MM.1S (cell line): ENCODE results near the gene ZNF568.

Experiments
- DNase-seq: peaks from one replicate; pipeline ENCODE4 v3.0.0-alpha.2; 2015
- H2AFZ ChIP-seq: fragments of 300-600 bp; sonication (generic); 2 replicates; pipeline ENCODE4 v1.6.0; 2016; ENCODE audit warnings: antibody characterized with exemption, low read length
- H3F3A ChIP-seq: fragments of 300-600 bp; sonication (generic); 2 replicates; pipeline ENCODE4 v1.6.1; 2016; ENCODE audit warnings: mild to moderate bottlenecking, antibody characterized with exemption, low read length, moderate library complexity, mixed read lengths; ENCODE audit not compliant: insufficient read depth
- H3K27ac ChIP-seq: fragments of 300-600 bp; sonication (generic); 2 replicates; pipeline ENCODE4 v1.5.1; 2016; ENCODE audit warnings: mild to moderate bottlenecking, low read length
- H3K27me3 ChIP-seq: fragments of 300-600 bp; sonication (generic); replicated peaks from 2 replicates; pipeline ENCODE4 v1.6.0; 2016; ENCODE audit warnings: low read length; ENCODE audit not compliant: insufficient read depth
- H3K36me3 ChIP-seq: fragments of 300-600 bp; sonication (generic); replicated peaks from 2 replicates; pipeline ENCODE4 v1.6.1; 2016; ENCODE audit warnings: mild to moderate bottlenecking, low read length, mixed read lengths; ENCODE audit not compliant: insufficient read depth
- H3K4me1 ChIP-seq: fragments of 300-600 bp; sonication (generic); 2 replicates; pipeline ENCODE4 v1.6.1; 2016; ENCODE audit warnings: low read length, mixed read lengths
- H3K4me2 ChIP-seq: fragments of 300-600 bp; sonication (generic); 2 replicates; pipeline ENCODE4 v1.6.0; 2016; ENCODE audit warnings: low read depth, low read length
- H3K4me3 ChIP-seq: fragments of 300-600 bp; sonication (generic); 2 replicates; pipeline ENCODE4 v1.5.1; 2016; ENCODE audit warnings: low read length, mixed read lengths
- H3K79me2 ChIP-seq: fragments of 300-600 bp; sonication (generic); 2 replicates; pipeline ENCODE4 v1.6.1; 2016; ENCODE audit warnings: mixed run types, low read length, mixed read lengths
- H3K9ac ChIP-seq: fragments of 300-600 bp; sonication (generic); 2 replicates; pipeline ENCODE4 v1.6.1; 2016; ENCODE audit warnings: low read length, mixed read lengths
- H3K9me2 ChIP-seq: fragments of 300-600 bp; sonication (generic); replicated peaks from 2 replicates; pipeline ENCODE4 v1.6.1; 2016; ENCODE audit warnings: mild to moderate bottlenecking, low read length, mixed read lengths; ENCODE audit not compliant: insufficient read depth
- H3K9me3 ChIP-seq: fragments of 300-600 bp; sonication (generic); replicated peaks from 2 replicates; pipeline ENCODE4 v1.6.1; 2016; ENCODE audit warnings: mild to moderate bottlenecking, low read length, mixed read lengths; ENCODE audit not compliant: insufficient read depth
- H4K20me1 ChIP-seq: fragments of 300-600 bp; sonication (generic); 2 replicates; pipeline ENCODE4 v1.6.1; 2016; ENCODE audit warnings: mild to moderate bottlenecking, low read length, moderate library complexity, mixed read lengths; ENCODE audit not compliant: insufficient read depth
- CTCF ChIP-seq: fragments of 300-600 bp; sonication (generic); IDR thresholded peaks from 2 replicates; pipeline ENCODE4 v1.5.1; 2016; ENCODE audit warnings: antibody characterized with exemption, low read length, mixed read lengths
- EZH2 ChIP-seq: fragments of 300-600 bp; sonication (generic); optimal IDR thresholded peaks from 2 replicates; pipeline ENCODE3; 2017; ENCODE audit warnings: low read depth, mild to moderate bottlenecking, antibody characterized with exemption, low read length, mixed read lengths
- EZH2phosphoT487 ChIP-seq: fragments of 300-600 bp; sonication (generic); IDR thresholded peaks from 2 replicates; pipeline ENCODE4 v1.6.1; 2018; ENCODE audit warnings: antibody characterized with exemption, low read length

Gene ZNF568

GRCh38 chr19:36894849-36895383 lies 21.2 kb upstream of the ZNF568 start:
- H3K27ac ChIP-seq: no peak overlapping the region
- H4K20me1 ChIP-seq: no peaks in the 10 kb centered on the region
- no peak overlapping the region for H3K4me2 ChIP-seq
- H3K4me1 ChIP-seq: no peaks in the 10 kb centered on the region
- H2AFZ ChIP-seq: no peak overlapping the region
- no peaks in the 10 kb centered on the region for H3F3A ChIP-seq
- H3K79me2 ChIP-seq: no peaks in the 10 kb centered on the region
- H3K9ac ChIP-seq: no peak overlapping the region
- no peaks in the 10 kb centered on the region for H3K36me3 ChIP-seq
- TF ChIP-seq EZH2phosphoT487 (no peak), CTCF (no peak), EZH2 (no peak)
- no peak overlapping the region for H3K4me3 ChIP-seq
- no peaks in the 10 kb centered on the region for H3K27me3 ChIP-seq
- no peak for DNase-seq
- no peaks in the 10 kb centered on the region for H3K9me3 ChIP-seq
- H3K9me2 ChIP-seq: no peaks in the 10 kb centered on the region

- no peaks in the 10 kb centered on the region for H3K36me3 ChIP-seq
- no peaks in the 10 kb centered on the region for H3K9me2 ChIP-seq
These were observed 17.7 kb upstream of the ZNF568 start for GRCh38 chr19:36898422-36898821.

GRCh38 chr19:36916991-36917390 lies 859 bp downstream of the ZNF568 start:
- no peaks in the 10 kb centered on the region for H3K27me3 ChIP-seq
- no peak for DNase-seq
- no peaks in the 10 kb centered on the region for H4K20me1 ChIP-seq
- H3K27ac ChIP-seq: no peak overlapping the region
- H3K4me1 ChIP-seq: no peaks in the 10 kb centered on the region
- no peaks in the 10 kb centered on the region for H3K9me3 ChIP-seq
- H3F3A ChIP-seq: no peaks in the 10 kb centered on the region
- TF ChIP-seq EZH2: no peak
- no peak for TF ChIP-seq EZH2phosphoT487
- no peak for TF ChIP-seq CTCF
- H2AFZ ChIP-seq: no peak overlapping the region
- no peaks in the 10 kb centered on the region for H3K36me3 ChIP-seq
- no peaks in the 10 kb centered on the region for H3K79me2 ChIP-seq
- H3K9ac ChIP-seq: no peak overlapping the region
- no peaks in the 10 kb centered on the region for H3K9me2 ChIP-seq
- H3K4me3 ChIP-seq: 0 out of 2 replicates have a peak overlapping the region, but pooled peaks have one; percentile 41
- H3K4me2 ChIP-seq: no peak overlapping the region

More at GRCh38 chr19:36898422-36898821, 17.7 kb upstream of the ZNF568 start:
- Histone ChIP-seq H4K20me1 (no peaks in the 10 kb centered on the region), H3K27ac (no peak overlapping the region), H3K27me3 (no peaks in the 10 kb centered on the region), H3K4me1 (no peaks in the 10 kb centered on the region), H3K4me2 (no peak overlapping the region), H3K4me3 (no peak overlapping the region), H3K79me2 (no peaks in the 10 kb centered on the region), H2AFZ (no peak overlapping the region), H3F3A (no peaks in the 10 kb centered on the region), H3K9me3 (no peaks in the 10 kb centered on the region), H3K9ac (no peak overlapping the region)
- no peak for TF ChIP-seq EZH2
- TF ChIP-seq EZH2phosphoT487: no peak
- TF ChIP-seq CTCF: no peak
- no peak for DNase-seq
